Stimulated activated CD4-positive, alpha-beta T cell treated with anti-CD3 and anti-CD28 coated beads, Interleukin-12 subunit alpha, Interleukin-12 subunit beta, amount 100 ng/mL, for 4 hours (primary cell): ENCODE results near the gene DEFB131A.
"Not testable (repeated sequence)": the region's sequence is repeated elsewhere in the genome, so short reads cannot be mapped to it uniquely, and the experiment has no call there.

Source experiments
- DNase-seq: peaks from one replicate; pipeline ENCODE4 v3.0.0-alpha.2; 2020

DEFB131A gene

GRCh38 chr4:9495443-9495842 is 51.2 kb downstream of the DEFB131A start:
- DNase-seq, result peak; percentile 63

- DNase-seq, result not testable (repeated sequence)
Observed at GRCh38 chr4:9497575-9498467, 53.6 kb downstream of the DEFB131A start.

DNA sequence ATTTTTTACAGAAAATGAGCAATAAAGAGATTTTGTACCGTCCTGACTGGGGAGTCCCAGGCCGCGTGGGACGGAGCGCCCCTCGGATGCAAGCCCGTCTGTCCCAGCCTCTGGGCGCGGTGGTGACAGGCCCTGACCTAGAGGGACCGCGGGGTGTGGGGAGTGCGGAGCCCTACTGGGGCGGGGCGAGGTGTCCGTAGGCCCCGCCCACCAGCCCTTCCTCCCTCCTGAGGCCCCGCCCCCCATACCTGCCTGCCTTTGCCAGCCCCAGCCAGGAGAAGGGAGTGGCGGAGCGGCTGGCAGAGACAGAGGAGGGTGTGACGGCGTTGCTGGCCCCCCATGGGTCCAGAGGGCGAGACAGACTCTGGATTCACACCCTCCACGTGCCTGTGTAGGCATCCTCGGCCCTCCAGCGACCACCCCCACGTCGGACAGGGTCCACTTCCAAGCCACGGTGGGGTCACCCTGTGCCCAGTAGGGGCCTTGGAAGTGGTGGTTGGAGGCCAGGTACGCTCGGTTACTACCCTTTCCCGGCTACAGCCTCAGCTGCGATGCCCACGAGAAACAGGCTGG is 54.3 kb downstream of the DEFB131A start:
- DNase-seq, result not testable (repeated sequence)

DNA sequence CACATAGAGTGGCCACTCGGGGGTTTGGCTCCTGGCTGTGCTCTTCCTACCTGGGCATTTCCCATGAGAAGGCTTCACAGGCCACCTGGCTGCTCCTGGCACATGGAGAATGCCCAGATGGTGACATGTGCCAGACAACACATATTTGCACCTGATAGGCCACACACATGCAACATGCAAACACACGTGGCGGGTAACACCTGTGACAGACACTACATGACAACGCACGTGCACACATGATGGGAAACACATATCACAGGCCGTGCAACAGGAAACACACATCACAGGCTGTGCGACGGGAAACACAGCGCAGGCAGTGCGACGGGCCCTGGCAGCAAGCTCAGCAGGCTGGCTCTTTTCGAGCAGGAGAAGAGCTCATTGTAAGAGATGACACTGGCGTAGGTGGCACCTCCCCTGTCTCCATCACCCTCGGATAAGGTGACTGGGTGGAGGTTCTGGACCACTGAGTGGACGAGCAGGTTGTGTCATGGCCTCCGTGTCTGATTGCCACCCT is 55.8 kb downstream of the DEFB131A start:
- not testable (repeated sequence) for DNase-seq
